HT1080 (cell line): ENCODE results near the gene DIS3L2. TPM values are rescaled to one million over a fixed set of nuclear protein-coding genes. Genes with fewer than 3 reads are reported as not detected.
A peak's percentile ranks its signal among the peaks of the same experiment; 100 is the strongest.

ENCODE experiments used
- DNase-seq: peaks from one replicate; pipeline ENCODE4 v3.0.0-alpha.2; 2015; ENCODE audit warnings: low read depth
- total RNA-seq: library from RNA; depleted of rRNA; stranded (reverse); fragments of >200 nt; shearing (Covaris generic); gene quantifications from 2 replicates; pipeline ENCODE4 v1.2.3, GENCODE V29; 2014

Gene DIS3L2
- total RNA-seq, 1 experiment from 2014 or later, result 25.7 TPM

GRCh38 chr2:231951452-231952035 is 10.0 kb upstream of the DIS3L2 start:
- DNase-seq, result no peak

DNA sequence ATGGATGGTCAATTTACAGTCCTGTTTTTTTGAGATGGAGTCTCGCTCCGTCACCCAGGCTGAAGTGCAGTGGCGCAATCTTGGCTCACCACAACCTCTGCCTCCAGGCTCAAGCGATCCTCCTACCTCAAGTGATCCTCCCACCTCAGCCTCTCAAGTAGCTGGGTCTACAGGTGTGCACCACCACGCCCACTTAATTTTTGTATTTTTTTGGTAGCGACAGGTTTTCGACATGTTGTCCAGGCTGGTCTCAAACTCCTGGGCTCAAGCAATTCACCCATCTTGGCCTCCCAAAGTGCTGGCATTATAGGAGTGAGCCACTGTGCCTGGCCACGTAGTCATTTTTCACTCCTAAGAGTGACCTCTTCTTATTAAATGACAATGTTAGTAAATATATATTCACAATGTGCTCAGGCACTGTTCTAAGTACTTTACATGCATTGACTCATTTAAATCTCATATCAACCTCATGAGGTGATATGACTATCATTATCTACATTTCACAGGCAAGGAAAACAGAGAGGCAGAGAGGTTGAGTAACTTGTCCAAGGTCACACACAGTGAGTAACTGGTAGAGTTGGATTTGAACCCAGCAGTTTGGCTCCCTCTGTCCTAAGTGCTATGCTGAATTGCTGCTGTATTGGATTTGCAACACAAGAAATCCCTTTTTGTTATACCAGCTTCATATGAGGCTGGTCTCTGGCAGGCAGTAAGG is 5.6 kb upstream of the DIS3L2 start:
- DNase-seq, result no peak

GRCh38 chr2:231957913-231958763 is 3.4 kb upstream of the DIS3L2 start:
- no peak for DNase-seq

- no peak for DNase-seq
Measured at GRCh38 chr2:231960810-231961348, 634 bp upstream of the DIS3L2 start.

- DNase-seq, result no peak
Measured at GRCh38 chr2:231965102-231965501, 3.6 kb downstream of the DIS3L2 start.

- no peak for DNase-seq
Measured at GRCh38 chr2:231966886-231967285, 5.4 kb downstream of the DIS3L2 start.

DNA sequence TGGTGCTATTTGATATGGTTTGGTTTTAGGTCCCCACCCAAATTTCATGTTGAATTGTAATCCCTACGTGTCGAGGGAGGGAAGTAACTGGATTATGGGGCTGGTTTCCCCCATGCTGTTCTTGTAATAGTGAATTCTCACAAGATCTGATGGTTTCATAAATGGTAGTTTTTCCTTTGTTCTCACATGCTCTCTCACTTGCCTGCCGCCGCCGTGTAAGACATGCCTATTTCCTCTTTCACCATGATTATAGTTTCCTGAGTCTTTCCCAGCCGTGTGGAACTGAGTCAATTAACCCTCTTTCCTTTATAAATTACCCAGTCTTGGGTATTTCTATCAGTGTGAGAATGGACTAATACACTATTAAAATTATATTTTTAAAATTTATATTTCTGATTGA is 7.3 kb downstream of the DIS3L2 start:
- DNase-seq, result no peak

DNA sequence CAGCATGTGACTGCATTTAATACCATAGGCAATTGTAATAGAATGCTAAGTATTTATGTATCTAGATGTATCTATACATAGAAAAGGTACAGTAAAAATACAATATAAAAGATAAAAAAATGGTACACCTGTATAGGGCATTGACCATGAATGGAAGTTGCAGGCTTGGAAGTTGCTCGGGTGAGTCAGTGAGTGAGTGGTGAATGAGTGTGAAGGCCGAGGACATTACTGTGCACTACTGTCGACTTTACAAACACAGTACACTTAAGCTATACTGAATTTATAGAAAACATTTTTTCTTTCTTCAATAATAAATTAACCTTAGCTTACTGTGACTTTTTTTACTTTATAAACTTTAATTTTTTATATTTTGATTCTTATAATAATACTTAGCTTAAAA is 8.9 kb downstream of the DIS3L2 start:
- peak; percentile 13 for DNase-seq

DNA sequence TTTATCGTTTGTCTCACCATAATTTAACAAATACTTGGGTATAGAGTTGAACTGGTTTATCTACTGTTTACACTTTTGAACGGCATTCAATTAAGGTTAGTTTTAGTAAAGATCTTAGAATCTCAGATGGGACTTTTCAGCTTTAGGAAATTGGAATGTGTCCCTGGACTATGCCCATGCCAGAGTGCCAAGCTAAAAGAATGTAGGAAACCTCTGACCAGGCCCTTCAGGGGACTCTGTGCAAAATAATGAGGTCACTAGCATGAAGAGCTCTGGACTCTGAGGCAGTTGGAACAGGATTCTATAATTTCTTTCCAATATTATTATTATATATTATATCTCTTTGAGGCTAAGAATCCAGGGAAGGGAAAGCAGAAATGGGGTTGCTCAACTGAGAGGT is 13.5 kb downstream of the DIS3L2 start:
- no peak for DNase-seq

- DNase-seq, result no peak
Measured at GRCh38 chr2:231977430-231977829, 15.9 kb downstream of the DIS3L2 start.

DNA sequence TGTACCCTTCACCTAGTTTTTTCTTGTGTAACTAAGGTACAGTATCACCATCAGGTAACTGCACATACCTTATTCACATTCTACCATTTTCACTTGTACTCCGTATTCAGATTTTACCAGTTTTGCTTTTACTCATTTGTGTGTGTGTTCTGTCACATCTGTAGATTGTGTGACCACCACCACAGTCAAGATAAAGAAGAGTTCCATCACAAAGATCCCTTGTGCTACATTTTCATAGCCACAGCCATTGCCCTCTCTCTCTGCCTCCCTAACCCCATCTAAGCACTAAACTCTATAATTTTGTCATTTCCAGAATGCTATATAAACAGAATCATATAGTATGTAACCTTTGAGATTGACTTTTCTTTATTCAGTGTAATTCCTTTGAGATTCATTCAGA is 23.5 kb downstream of the DIS3L2 start:
- no peak for DNase-seq

GRCh38 chr2:231985823-231986261 is 24.3 kb downstream of the DIS3L2 start:
- DNase-seq, result no peak

DNA sequence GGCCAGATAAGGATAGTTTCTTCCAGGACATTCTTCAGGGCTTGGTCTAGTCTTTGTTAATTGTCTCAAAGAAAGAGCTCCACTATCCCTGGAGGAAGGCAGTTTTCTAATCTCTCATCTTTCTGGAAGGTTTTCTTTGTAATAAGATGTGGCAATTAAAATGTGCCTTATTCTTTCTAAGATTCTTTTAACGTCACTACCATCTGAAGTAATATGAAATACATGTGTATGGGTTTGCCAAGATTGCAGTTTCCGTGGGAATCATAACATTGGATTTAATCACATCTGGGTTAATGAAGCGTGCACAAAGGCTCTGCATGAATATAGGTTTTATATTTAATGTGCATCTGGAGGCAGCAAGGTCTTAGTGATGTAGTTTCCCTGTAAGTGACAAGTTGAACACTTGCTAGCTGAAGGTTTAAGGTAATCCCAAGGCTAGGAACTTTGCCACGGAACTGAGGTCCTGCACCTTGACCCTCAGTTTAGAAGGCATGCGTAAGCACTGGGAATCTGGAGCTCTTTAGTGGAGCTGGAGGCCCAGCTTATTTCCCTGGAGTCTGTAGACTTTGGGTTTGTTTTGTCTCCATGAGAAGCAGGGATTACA is 25.7 kb downstream of the DIS3L2 start:
- no peak for DNase-seq

DNA sequence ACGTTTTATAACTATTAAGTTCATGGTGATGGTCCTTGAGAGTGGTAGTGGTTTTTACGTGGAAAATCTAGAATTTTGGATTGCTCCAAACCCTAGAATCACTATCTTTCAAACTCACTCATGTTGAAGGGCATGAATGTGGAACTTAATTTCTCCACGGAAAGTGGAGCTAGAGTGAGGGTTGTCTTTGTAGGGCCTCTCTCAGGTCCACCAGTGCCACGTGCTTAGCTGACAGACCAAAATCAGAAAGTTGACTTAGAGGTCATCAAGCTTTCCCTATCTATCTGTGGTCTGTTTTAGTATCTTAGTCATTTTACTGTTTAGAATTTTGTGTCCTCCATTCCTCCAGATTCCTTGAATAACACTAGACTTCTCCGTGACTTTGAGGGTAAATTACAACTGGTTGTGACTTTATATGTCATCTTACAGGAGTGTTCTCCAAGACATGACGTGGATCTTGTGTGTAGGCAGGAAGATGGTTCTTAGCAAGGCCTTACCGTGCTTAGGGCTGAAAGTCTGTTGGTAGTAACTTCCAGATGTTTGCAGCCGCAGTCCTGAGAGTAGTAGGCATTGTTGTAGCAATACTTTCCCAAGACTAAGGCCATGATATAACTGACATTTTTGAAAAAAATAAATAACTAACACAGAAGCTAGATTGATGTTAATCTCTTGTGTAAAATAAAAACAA is 26.8 kb downstream of the DIS3L2 start:
- DNase-seq, result no peak

GRCh38 chr2:231991664-231992063 is 30.2 kb downstream of the DIS3L2 start:
- DNase-seq, result peak; percentile 62

DNA sequence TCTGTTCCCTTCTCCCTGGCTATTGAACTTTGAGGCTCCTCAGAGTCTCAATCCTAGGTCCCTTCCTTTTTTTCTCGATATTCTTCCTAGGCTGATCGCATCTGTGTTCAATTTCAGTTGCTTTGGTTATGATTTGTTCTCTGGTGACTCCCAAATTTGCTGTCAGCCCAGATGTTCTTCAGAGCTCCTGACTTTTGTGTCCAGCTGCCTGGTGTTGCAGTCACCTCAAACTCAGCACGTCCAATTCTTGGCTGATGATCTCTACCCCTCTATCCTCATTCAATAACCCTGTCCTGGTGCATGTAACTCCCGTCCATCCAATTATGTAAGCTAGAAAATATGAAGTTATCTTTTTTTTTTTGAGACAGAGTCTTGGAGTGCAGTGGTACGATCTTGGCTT is 31.4 kb downstream of the DIS3L2 start:
- DNase-seq, result no peak

DNA sequence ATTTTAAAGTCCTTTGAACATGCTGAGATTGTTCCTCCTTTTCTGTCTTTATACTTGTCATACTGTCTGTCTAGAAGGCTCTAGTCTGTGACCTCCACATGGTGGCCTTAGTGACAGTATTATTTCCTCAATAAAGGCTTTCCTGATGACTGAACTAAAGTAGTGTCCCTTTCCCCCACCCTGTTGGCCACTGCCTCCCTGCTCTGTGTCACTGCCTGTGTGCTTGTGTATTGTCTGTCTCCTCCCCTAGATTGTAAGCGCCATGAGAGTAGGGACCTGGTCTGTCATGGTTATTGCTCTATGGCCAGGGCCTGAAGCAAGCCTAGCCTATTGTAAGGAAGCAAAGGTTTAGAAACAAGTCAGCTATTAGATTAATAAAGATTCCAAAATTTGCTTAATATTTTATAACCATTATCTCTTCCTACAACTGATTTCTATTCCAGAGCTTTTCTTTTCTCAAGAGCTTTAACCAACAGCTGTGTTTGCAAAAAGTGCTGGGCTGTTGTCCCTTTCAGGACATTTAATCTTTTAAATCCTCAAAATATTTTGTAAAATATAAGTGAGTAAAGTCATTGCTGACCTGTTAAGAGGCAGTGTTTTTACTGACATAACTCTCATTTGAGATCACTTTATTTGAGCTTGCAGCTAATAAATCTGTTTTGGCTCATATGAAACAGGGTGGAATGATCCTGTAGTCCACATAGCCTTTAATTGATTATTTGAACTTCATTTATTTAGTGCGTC is 35.5 kb downstream of the DIS3L2 start:
- no peak for DNase-seq

DNA sequence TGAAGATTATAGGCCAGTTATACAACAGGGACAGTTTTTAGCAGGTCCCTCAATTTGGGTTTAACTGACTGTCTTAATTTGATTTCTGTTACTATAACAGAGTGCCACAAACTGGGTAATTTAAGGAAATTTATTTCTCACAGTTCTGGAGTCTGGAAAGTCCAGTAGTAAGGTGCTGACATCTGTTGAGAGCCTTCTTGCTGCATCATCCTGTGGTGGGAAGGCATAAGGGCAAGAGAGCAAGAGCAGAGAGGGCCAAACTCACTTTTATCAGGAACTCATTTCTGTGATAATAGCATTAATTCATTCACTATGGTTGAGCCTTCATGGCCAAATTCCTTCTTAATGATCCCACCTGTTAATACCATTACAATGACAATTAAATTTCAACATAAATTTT is 36.5 kb downstream of the DIS3L2 start:
- DNase-seq, result no peak

- no peak for DNase-seq
Measured at GRCh38 chr2:232000439-232000838, 38.9 kb downstream of the DIS3L2 start.

GRCh38 chr2:232001073-232001472 is 39.6 kb downstream of the DIS3L2 start:
- DNase-seq, result no peak
